ENCODE data around the gene SYT1.

The SYT1 gene

DNA sequence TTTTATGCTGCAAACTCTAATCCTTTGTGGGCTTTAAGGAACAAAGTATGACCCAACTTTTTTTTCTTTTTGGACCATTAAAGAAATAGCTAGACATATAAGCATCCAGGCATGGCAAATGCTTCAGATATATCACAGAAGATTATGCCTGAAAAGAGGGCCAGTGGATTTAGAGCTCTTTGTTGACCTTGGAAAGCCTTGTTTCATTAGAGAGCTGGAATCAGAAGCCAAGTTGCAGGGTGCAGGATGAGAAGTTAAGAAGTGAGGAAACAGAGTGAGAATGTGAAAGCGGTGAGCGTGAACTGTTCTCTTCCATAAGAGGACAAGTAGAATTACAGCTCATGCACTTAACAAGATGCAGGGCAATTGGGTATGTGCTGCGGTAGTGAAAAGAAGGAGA, 373.7 kb downstream of the SYT1 start:
- Histone ChIP-seq H3K36me3 (ENCODE audit: low read depth) (no peaks in the 10 kb centered on the region), H3K27me3 (ENCODE audit: insufficient read depth, poor library complexity, severe bottlenecking) (no peaks in the 10 kb centered on the region), H3K27ac (ENCODE audit: poor library complexity, severe bottlenecking) (no peak overlapping the region), H3K9me3 (ENCODE audit: severe bottlenecking) (no peaks in the 10 kb centered on the region), H3K4me1 (ENCODE audit: insufficient read depth, poor library complexity, severe bottlenecking) (no peaks in the 10 kb centered on the region), H3K4me3 (ENCODE audit: severe bottlenecking) (no peak overlapping the region)
- ATAC-seq (ENCODE audit: low read depth) (no peak), DNase-seq (ENCODE audit: low spot score) (no peak)
- TF ChIP-seq, protein P1, sequence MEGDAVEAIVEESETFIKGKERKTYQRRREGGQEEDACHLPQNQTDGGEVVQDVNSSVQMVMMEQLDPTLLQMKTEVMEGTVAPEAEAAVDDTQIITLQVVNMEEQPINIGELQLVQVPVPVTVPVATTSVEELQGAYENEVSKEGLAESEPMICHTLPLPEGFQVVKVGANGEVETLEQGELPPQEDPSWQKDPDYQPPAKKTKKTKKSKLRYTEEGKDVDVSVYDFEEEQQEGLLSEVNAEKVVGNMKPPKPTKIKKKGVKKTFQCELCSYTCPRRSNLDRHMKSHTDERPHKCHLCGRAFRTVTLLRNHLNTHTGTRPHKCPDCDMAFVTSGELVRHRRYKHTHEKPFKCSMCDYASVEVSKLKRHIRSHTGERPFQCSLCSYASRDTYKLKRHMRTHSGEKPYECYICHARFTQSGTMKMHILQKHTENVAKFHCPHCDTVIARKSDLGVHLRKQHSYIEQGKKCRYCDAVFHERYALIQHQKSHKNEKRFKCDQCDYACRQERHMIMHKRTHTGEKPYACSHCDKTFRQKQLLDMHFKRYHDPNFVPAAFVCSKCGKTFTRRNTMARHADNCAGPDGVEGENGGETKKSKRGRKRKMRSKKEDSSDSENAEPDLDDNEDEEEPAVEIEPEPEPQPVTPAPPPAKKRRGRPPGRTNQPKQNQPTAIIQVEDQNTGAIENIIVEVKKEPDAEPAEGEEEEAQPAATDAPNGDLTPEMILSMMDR (IDR thresholded peaks at IDR 0.05; ENCODE audit: poor library complexity, severe bottlenecking) = no peak

DNA sequence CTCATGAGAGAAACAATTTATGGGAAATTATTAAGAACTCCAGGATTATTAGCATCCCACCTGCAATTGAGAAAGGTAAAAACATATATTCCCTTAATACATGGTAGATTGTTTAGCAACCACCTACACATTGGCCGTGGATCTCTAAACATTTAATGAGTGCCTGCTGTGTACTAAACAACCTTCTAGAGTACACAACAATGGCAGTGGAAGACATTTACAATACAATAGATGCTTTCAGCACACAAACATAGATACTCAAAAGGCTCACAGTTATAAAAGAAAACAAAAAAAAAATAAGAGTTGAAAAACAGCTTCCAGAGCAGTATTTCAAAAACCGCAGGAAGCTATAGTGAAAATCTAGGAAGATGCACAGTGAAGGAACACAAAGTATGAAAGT, 382.9 kb downstream of the SYT1 start:
- H3K36me3 ChIP-seq (ENCODE audit: low read depth) = no peaks in the 10 kb centered on the region
- H3K27me3 ChIP-seq (ENCODE audit: insufficient read depth, poor library complexity, severe bottlenecking) = no peaks in the 10 kb centered on the region
- ATAC-seq (ENCODE audit: low read depth) (no peak), DNase-seq (ENCODE audit: low spot score) (no peak)
- peaks cover 18% of the 10 kb centered on the region for H3K4me1 ChIP-seq (ENCODE audit: insufficient read depth, poor library complexity, severe bottlenecking)
- TF ChIP-seq, protein P1 (IDR thresholded peaks at IDR 0.05; ENCODE audit: poor library complexity, severe bottlenecking) = no peak
- no peak overlapping the region for H3K27ac ChIP-seq (ENCODE audit: poor library complexity, severe bottlenecking)
- H3K9me3 ChIP-seq (ENCODE audit: severe bottlenecking) = no peaks in the 10 kb centered on the region
- H3K4me3 ChIP-seq (ENCODE audit: severe bottlenecking) = no peak overlapping the region

DNA sequence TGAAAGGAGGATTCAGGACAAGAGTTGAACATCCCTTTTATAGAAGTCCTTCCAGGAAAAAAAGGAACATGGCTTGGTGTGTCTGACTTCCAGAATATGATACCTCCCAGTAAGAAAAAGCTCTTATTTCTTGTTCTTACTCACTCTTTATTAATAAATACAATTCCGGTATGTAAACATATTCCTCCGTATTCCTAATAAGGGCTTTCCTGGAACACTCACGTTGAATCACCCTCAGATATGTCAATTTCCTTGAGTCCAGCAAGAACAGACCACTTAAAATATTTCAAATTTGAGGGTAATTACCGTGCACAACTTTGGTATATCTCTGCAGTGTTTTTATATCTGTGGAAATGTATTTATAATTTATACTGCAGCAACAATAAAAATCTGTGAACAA, 385.6 kb downstream of the SYT1 start:
- Histone ChIP-seq H3K36me3 (ENCODE audit: low read depth) (no peaks in the 10 kb centered on the region), H3K27ac (ENCODE audit: poor library complexity, severe bottlenecking) (peak overlapping the region; percentile 22), H3K4me3 (ENCODE audit: severe bottlenecking) (no peak overlapping the region), H3K9me3 (ENCODE audit: severe bottlenecking) (no peaks in the 10 kb centered on the region), H3K4me1 (ENCODE audit: insufficient read depth, poor library complexity, severe bottlenecking) (peaks cover 18% of the 10 kb centered on the region), H3K27me3 (ENCODE audit: insufficient read depth, poor library complexity, severe bottlenecking) (no peaks in the 10 kb centered on the region)
- no peak for DNase-seq (ENCODE audit: low spot score)
- peak; percentile 85 for ATAC-seq (ENCODE audit: low read depth)
- TF ChIP-seq, protein P1 (IDR thresholded peaks at IDR 0.05; ENCODE audit: poor library complexity, severe bottlenecking) = no peak

- Histone ChIP-seq H3K27ac (ENCODE audit: poor library complexity, severe bottlenecking) (peak overlapping the region; percentile 22), H3K4me3 (ENCODE audit: severe bottlenecking) (no peak overlapping the region), H3K27me3 (ENCODE audit: insufficient read depth, poor library complexity, severe bottlenecking) (no peaks in the 10 kb centered on the region), H3K9me3 (ENCODE audit: severe bottlenecking) (no peaks in the 10 kb centered on the region), H3K36me3 (ENCODE audit: low read depth) (no peaks in the 10 kb centered on the region), H3K4me1 (ENCODE audit: insufficient read depth, poor library complexity, severe bottlenecking) (peaks cover 18% of the 10 kb centered on the region)
- TF ChIP-seq, protein P1 (IDR thresholded peaks at IDR 0.05; ENCODE audit: poor library complexity, severe bottlenecking) = no peak
- DNase-seq (ENCODE audit: low spot score) = no peak
- peak; percentile 75 for ATAC-seq (ENCODE audit: low read depth)
Measured at GRCh38 chr12:79250960-79251755, 386.6 kb downstream of the SYT1 start.

Data from RWPE2 (cell line).